ENCODE measurements around the gene DRG1.

DNA sequence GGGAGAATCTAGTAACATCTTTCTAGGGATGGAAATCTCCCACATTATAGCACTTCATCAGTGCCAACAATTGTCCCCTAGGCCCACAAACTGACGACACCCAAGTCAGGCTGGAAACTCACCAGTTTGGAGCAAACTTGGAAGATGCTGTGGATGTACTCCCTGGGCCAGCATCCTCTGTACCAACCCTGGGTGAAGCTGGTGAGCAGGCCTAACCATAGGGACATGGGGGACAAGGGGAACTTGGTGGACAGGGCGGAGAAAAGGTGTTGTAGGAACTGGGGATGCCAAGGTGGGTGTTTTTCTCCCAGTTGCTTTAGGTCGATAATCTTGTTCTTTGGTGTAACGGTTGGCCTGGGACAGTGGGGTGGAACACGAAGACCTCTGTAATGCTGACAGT lies 42.2 kb downstream of the DRG1 start:
- TF ChIP-seq, protein P1, sequence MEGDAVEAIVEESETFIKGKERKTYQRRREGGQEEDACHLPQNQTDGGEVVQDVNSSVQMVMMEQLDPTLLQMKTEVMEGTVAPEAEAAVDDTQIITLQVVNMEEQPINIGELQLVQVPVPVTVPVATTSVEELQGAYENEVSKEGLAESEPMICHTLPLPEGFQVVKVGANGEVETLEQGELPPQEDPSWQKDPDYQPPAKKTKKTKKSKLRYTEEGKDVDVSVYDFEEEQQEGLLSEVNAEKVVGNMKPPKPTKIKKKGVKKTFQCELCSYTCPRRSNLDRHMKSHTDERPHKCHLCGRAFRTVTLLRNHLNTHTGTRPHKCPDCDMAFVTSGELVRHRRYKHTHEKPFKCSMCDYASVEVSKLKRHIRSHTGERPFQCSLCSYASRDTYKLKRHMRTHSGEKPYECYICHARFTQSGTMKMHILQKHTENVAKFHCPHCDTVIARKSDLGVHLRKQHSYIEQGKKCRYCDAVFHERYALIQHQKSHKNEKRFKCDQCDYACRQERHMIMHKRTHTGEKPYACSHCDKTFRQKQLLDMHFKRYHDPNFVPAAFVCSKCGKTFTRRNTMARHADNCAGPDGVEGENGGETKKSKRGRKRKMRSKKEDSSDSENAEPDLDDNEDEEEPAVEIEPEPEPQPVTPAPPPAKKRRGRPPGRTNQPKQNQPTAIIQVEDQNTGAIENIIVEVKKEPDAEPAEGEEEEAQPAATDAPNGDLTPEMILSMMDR (IDR thresholded peaks at IDR 0.05) = no peak
- TF ChIP-seq, protein P2, sequence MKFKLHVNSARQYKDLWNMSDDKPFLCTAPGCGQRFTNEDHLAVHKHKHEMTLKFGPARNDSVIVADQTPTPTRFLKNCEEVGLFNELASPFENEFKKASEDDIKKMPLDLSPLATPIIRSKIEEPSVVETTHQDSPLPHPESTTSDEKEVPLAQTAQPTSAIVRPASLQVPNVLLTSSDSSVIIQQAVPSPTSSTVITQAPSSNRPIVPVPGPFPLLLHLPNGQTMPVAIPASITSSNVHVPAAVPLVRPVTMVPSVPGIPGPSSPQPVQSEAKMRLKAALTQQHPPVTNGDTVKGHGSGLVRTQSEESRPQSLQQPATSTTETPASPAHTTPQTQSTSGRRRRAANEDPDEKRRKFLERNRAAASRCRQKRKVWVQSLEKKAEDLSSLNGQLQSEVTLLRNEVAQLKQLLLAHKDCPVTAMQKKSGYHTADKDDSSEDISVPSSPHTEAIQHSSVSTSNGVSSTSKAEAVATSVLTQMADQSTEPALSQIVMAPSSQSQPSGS (CRISPR knock-in tag; IDR thresholded peaks at IDR 0.05; ENCODE audit: borderline replicate concordance, low read depth) = no peak
- no peak for TF ChIP-seq IRF2 (CRISPR knock-in tag; IDR thresholded peaks at IDR 0.05; ENCODE audit: borderline replicate concordance, low read depth)
- TF ChIP-seq TEAD4 (CRISPR knock-in tag; IDR thresholded peaks at IDR 0.05) = no peak
- TF ChIP-seq ZNF423 (CRISPR knock-in tag; IDR thresholded peaks at IDR 0.05) = no peak
- TF ChIP-seq SMAD3 (CRISPR knock-in tag; IDR thresholded peaks at IDR 0.05; ENCODE audit: borderline replicate concordance) = no peak
- no peak for TF ChIP-seq ZNF138 (CRISPR knock-in tag; conservative IDR thresholded peaks at IDR 0.05)
- TF ChIP-seq, protein P3, sequence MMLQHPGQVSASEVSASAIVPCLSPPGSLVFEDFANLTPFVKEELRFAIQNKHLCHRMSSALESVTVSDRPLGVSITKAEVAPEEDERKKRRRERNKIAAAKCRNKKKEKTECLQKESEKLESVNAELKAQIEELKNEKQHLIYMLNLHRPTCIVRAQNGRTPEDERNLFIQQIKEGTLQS (CRISPR knock-in tag; conservative IDR thresholded peaks at IDR 0.05) = no peak
- no peak for TF ChIP-seq MXD4 (CRISPR knock-in tag; IDR thresholded peaks at IDR 0.05; ENCODE audit: borderline replicate concordance)
- no peak for TF ChIP-seq SP1 (CRISPR knock-in tag; conservative IDR thresholded peaks at IDR 0.05)
- no peak for TF ChIP-seq ZNF219 (CRISPR knock-in tag; IDR thresholded peaks at IDR 0.05; ENCODE audit: borderline replicate concordance)
- TF ChIP-seq, protein P4, sequence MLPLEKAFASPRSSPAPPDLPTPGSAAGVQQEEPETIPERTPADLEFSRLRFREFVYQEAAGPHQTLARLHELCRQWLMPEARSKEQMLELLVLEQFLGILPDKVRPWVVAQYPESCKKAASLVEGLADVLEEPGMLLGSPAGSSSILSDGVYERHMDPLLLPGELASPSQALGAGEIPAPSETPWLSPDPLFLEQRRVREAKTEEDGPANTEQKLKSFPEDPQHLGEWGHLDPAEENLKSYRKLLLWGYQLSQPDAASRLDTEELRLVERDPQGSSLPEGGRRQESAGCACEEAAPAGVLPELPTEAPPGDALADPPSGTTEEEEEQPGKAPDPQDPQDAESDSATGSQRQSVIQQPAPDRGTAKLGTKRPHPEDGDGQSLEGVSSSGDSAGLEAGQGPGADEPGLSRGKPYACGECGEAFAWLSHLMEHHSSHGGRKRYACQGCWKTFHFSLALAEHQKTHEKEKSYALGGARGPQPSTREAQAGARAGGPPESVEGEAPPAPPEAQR (CRISPR knock-in tag; IDR thresholded peaks at IDR 0.05) = no peak
- TF ChIP-seq ATF1 (CRISPR knock-in tag; IDR thresholded peaks at IDR 0.05) = no peak
